HepG2 (cell line): ENCODE results near the gene ZNF575. TPM values are rescaled to one million over a fixed set of nuclear protein-coding genes. Genes with fewer than 3 reads are reported as not detected.

Experiments used
- ATAC-seq: fragments of 200-7000 bp; cut with Tn5 transposase; 3 replicates; pipeline ENCODE4 v1.9.1; 2020; ENCODE audit warnings: mild to moderate bottlenecking, moderate library complexity
- BruUV-seq: library from RNA; stranded (reverse); fragments of 400-500 nt; replicated peaks from 2 replicates; lab custom pipeline; 2021; lab: Mats Ljungman, UMichigan
- CTCF ChIA-PET: fragments of 300-600 bp; formaldehyde crosslinking; extraction: SDS; loops from one replicate; lab custom pipeline; 2021; ENCODE audit warnings: low total read pairs, inconsistent platforms, low intra/inter-chr PET ratio; lab: Yijun Ruan, JAX
- POLR2A ChIA-PET: fragments of 350-600 bp; sonication (Branson Sonifier 250); formaldehyde crosslinking; loops from one replicate; lab custom pipeline; 2020; ENCODE audit warnings: antibody characterized with exemption, inconsistent platforms; lab: Yijun Ruan, JAX
- DNase-seq: peaks from one replicate; pipeline ENCODE4 v3.0.0-alpha.2; 2015; ENCODE audit warnings: low spot score
- FAIRE-seq: peaks from 3 replicates; lab custom pipeline; 2011; peaks lifted over from hg19 to GRCh38; lab: Jason Lieb, UNC
- H2AFZ ChIP-seq: one replicate; pipeline ENCODE4 v1.6.1; 2011; ENCODE audit warnings: low read length, inconsistent platforms
- H3K27ac ChIP-seq: fragments of 300-600 bp; 3 replicates; pipeline ENCODE4 v1.8.0; 2011; ENCODE audit warnings: mixed run types, mild to moderate bottlenecking, mixed read lengths, low read length, inconsistent platforms; ENCODE audit not compliant: insufficient read depth; ENCODE audit errors: extremely low read length
- H3K27me3 ChIP-seq, 2 experiments: fragments of 200-600 bp in 1 of 2; 2 replicates in 1 of 2; 3 replicates in 1 of 2; pipeline versions ENCODE4 v1.6.0 to v1.8.0; 2011; ENCODE audit warnings: low read length in 2 of 2, mild to moderate bottlenecking in 2 of 2, moderate library complexity in 2 of 2, inconsistent platforms in 1 of 2; ENCODE audit not compliant: insufficient read depth in 2 of 2, control insufficient read depth in 1 of 2
- H3K36me3 ChIP-seq, 2 experiments: fragments of 200-600 bp in 1 of 2; replicated peaks in 1 of 2; 2 replicates in 1 of 2; 3 replicates in 1 of 2; pipeline versions ENCODE4 v1.5.1 to v1.8.0; 2011; ENCODE audit warnings: low read length in 2 of 2, inconsistent platforms in 1 of 2; ENCODE audit not compliant: insufficient read depth in 2 of 2, control insufficient read depth in 1 of 2
- H3K4me1 ChIP-seq: 2 replicates; pipeline ENCODE4 v1.5.1; 2012; ENCODE audit warnings: low read length, inconsistent platforms; ENCODE audit not compliant: insufficient read depth
- H3K4me2 ChIP-seq: 2 replicates; pipeline ENCODE4 v1.6.0; 2011; ENCODE audit warnings: low read depth, low read length, inconsistent platforms
- H3K4me3 ChIP-seq, 3 experiments: fragments of 200-600 bp in 1 of 3; sonication (generic), shearing (Covaris generic) in 1 of 3; replicated peaks in 1 of 3; 2 replicates each; pipeline ENCODE4 v1.5.1; 2011 to 2016; ENCODE audit warnings: low read length in 3 of 3, inconsistent platforms in 2 of 3, low read depth in 2 of 3, mild to moderate bottlenecking in 2 of 3, control low read depth in 1 of 3, mixed read lengths in 1 of 3; ENCODE audit not compliant: insufficient read depth in 1 of 3
- H3K79me2 ChIP-seq: one replicate; pipeline ENCODE4 v1.6.1; 2011; ENCODE audit warnings: low read length, inconsistent platforms; ENCODE audit not compliant: insufficient read depth
- H3K9ac ChIP-seq: 2 replicates; pipeline ENCODE4 v1.6.0; 2011; ENCODE audit warnings: mild to moderate bottlenecking, low read depth, low read length, inconsistent platforms; ENCODE audit not compliant: insufficient read depth
- H3K9me3 ChIP-seq: 2 replicates; pipeline ENCODE4 v1.5.1; 2012; ENCODE audit warnings: mild to moderate bottlenecking, low read length
- H4K20me1 ChIP-seq: 2 replicates; pipeline ENCODE4 v1.6.0; 2011; ENCODE audit warnings: inconsistent platforms, mild to moderate bottlenecking, low read length, moderate library complexity; ENCODE audit not compliant: insufficient read depth
- CSRNP2 ChIP-seq: sonication (generic); formaldehyde crosslinking; conservative IDR thresholded peaks from 2 replicates; pipeline ENCODE4 v1.8.0; 2022; ENCODE audit warnings: low read depth, missing genetic modification reagents
- HOXA5 ChIP-seq: sonication (generic); formaldehyde crosslinking; IDR thresholded peaks from 2 replicates; pipeline ENCODE4 v1.4.0; 2020; ENCODE audit warnings: missing genetic modification reagents
- JUN ChIP-seq: sonication (generic); formaldehyde crosslinking; IDR thresholded peaks from 2 replicates; pipeline ENCODE4 v1.4.0; 2020; ENCODE audit warnings: mild to moderate bottlenecking, missing genetic modification reagents
- KLF12 ChIP-seq: sonication (generic); formaldehyde crosslinking; IDR thresholded peaks from 2 replicates; pipeline ENCODE4 v1.4.0; 2020; ENCODE audit warnings: missing genetic modification reagents, borderline replicate concordance
- REST ChIP-seq, 2 experiments: IDR thresholded peaks; 2 replicates each; pipeline ENCODE4 v1.6.1; 2011 to 2012; ENCODE audit warnings: low read length in 2 of 2, borderline replicate concordance in 1 of 2, low read depth in 1 of 2, mild to moderate bottlenecking in 1 of 2, moderate library complexity in 1 of 2
- ZFYVE20 ChIP-seq: sonication (generic); formaldehyde crosslinking; IDR thresholded peaks from 2 replicates; pipeline ENCODE4 v1.8.0; 2023; ENCODE audit warnings: low read depth, mild to moderate bottlenecking, moderate library complexity, missing genetic modification reagents, borderline replicate concordance
- ZNF367 ChIP-seq: sonication (generic); formaldehyde crosslinking; IDR thresholded peaks from 2 replicates; pipeline ENCODE4 v1.4.0; 2020; ENCODE audit warnings: missing genetic modification reagents, borderline replicate concordance
- ZNF646 ChIP-seq: sonication (generic); formaldehyde crosslinking; IDR thresholded peaks from 2 replicates; pipeline ENCODE4 v1.9.0; 2021; ENCODE audit warnings: mild to moderate bottlenecking, missing genetic modification reagents
- ZNF883 ChIP-seq: sonication (generic); formaldehyde crosslinking; IDR thresholded peaks from 2 replicates; pipeline ENCODE4 v1.5.1; 2020; ENCODE audit warnings: mild to moderate bottlenecking, missing genetic modification reagents; ENCODE audit errors: not compliant biosample characterization
- WGBS: methylation state at CpG from one replicate; pipeline ENCODE4 v1.1.6; 2017; ENCODE audit warnings: low lambda C conversion rate; 5-methylcytosine and 5-hydroxymethylcytosine counted together
- in situ Hi-C: cut with HindIII; loops from 2 replicates; pipeline ENCODE4 v1.10.0; 2017; ENCODE audit warnings: low pct_unique_long_range_greater_than_20kb; ENCODE audit not compliant: extremely low pct_ligation_motif_present
- intact Hi-C: fragments of 100-400 bp; cut with micrococcal nuclease; formaldehyde crosslinking; loops from one replicate; pipeline ENCODE4 v1.10.0; 2022; ENCODE audit not compliant: unreplicated experiment
- polyA plus RNA-seq, 8 experiments: library from polyadenylated mRNA; depleted of rRNA in 3 of 8; stranded (reverse) in 7 of 8; unstranded in 1 of 8; fragments of >200 nt; fragmentation: Illumina TruSeq in 4 of 8; extraction: Trizol in 4 of 8; gene quantifications; 2 replicates each; pipeline versions ENCODE4 v1.2.1 to v1.2.3, GENCODE V29; 2011 to 2016; ENCODE audit warnings: low read depth in 4 of 8, missing spikeins in 1 of 8, mixed read lengths in 1 of 8; ENCODE audit not compliant: insufficient read depth in 1 of 8
- total RNA-seq, 5 experiments: library from RNA; depleted of rRNA; stranded (reverse); fragments of >200 nt; fragmentation: Illumina TruSeq; extraction: Trizol; gene quantifications; 2 replicates each; pipeline ENCODE4 v1.2.3, GENCODE V29; 2016; ENCODE audit warnings: low read depth in 1 of 5

ZNF575 gene
- total and polyA plus RNA-seq, 2 of the 13 experiments (the other 11 are each of a cell fraction or from before 2014, with no cell fraction given) = 0.17 to 0.27 TPM

GRCh38 chr19:43526884-43527859, 5.8 kb upstream of the ZNF575 start, which contains the start of gene ETHE1:
ETHE1 (minus strand) TSS chr19:43527201; CDS start chr19:43527177, 24 bp downstream.
- peak within 1 kb of the TSS; percentile 73 for H3K9ac ChIP-seq
- no peaks in the 10 kb centered on the region for H4K20me1 ChIP-seq
- H3K4me2 ChIP-seq = peak within 1 kb of the TSS; percentile 88
- BruUV-seq = no TSS peak
- H2AFZ ChIP-seq = peak within 1 kb of the TSS; percentile 98
- intact Hi-C loops (loop anchor here (10.0 kb wide), 1 partner anchor 68 kb away; the partner anchor contains the start of genes IRGQ and ZNF576), in situ Hi-C loops (no loop called here)
- ChIA-PET POLR2A (no interaction called here), CTCF (no interaction called here)
- H3K79me2 ChIP-seq = peaks cover 13% of the 10 kb centered on the region
- H3K9me3 ChIP-seq = no peaks in the 10 kb centered on the region
- peak within 1 kb of the TSS; percentile 65 for H3K27ac ChIP-seq
- 13% methylated on average over 41 of the region's 54 CpGs for whole genome bisulfite sequencing
- H3K4me3 ChIP-seq = peak within 1 kb of the TSS; percentile 83 to 87 (median 85)
- DNase-seq (peak; percentile 44), FAIRE-seq (no peak), ATAC-seq (peak; percentile 87)
- no peaks in the 10 kb centered on the region for H3K36me3 ChIP-seq
- H3K27me3 ChIP-seq = no peaks in the 10 kb centered on the region; a peak in 1 of 5 replicates
- H3K4me1 ChIP-seq = peaks cover 11% of the 10 kb centered on the region
- TF ChIP-seq REST (IDR thresholded peaks at IDR 0.05; ENCODE audit: borderline replicate concordance in 1 of 2, low read depth in 1 of 2, low read length in 2 of 2) (peak in 1 of 2 experiments; percentile 39; a peak in 1 of 4 replicates), ZNF883 (CRISPR knock-in tag) (peak; percentile 26), KLF12 (CRISPR knock-in tag) (peak; percentile 58; the same call in 1 of the 2 replicates), ZNF646 (CRISPR knock-in tag) (no peak), ZNF367 (no peak), HOXA5 (peak; percentile 77; the same call in 1 of the 2 replicates), JUN (CRISPR knock-in tag) (no peak), CSRNP2 (CRISPR knock-in tag) (no peak), ZFYVE20 (CRISPR knock-in tag) (no peak)
